ENCODE measurements around the gene FOXP4. TPM values are rescaled to one million over a fixed set of nuclear protein-coding genes. Genes with fewer than 3 reads are reported as not detected.
A peak's percentile ranks its signal among the peaks of the same experiment; 100 is the strongest.

The FOXP4 gene
- total and polyA plus RNA-seq, 10 donors = 3.0 to 12.1 (median 6.5) TPM

DNA sequence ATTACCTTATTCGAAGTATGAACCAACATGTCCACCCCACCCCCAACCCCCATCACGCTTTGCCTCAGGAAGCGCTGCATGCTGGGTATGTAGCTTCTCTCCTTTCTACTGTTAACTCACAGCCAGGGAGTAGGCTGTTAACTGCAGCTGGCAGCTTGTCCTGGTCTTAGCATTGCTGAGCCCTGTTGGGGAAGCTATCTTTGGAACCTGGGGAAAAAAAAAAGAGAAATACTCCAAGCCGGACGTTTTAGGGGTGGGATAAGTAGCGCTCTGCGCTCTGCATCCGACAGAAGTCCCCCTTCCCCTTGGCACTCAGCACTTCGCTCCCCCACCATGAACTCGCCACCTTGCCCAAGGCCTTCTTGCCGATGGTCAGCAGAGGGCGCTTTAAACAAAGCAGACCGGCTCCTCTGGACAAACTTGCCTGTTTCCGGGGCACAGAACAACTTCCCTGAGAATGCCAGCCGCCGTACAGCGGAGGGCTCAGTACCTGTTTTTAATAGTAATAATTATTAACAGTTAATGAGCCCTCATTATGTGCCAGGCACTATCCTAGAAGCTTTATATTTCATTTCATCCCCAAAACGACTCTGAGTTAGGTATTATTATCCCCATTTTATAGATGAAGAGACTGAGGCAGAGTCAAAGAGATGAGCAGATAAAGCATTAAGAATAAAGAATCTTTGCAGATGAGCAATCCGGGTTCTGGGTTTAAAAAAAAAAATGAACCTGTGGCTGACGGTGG is 56.9 kb downstream of the FOXP4 start:
- Histone ChIP-seq H3K36me3 (peaks cover 0 to 23% (median 6%) of the 10 kb centered on the region in 6 donors), H3K9me3 (no peaks in the 10 kb centered on the region), H3K27me3 (replicated peaks in 1 of 7) (peaks cover 0 to 20% (median 0%) of the 10 kb centered on the region in 7 donors), H3K4me1 (peaks cover 0 to 12% (median 10%) of the 10 kb centered on the region in 6 donors), H3K4me3 (no peak overlapping the region), H3K27ac (no peak overlapping the region)
- TF ChIP-seq POLR2A (IDR thresholded peaks at IDR 0.05) (no peak), POLR2AphosphoS5 (IDR thresholded peaks at IDR 0.05) (peak in 2 of 3 donors; percentile 56 to 57)
- TF ChIP-seq, protein P1, sequence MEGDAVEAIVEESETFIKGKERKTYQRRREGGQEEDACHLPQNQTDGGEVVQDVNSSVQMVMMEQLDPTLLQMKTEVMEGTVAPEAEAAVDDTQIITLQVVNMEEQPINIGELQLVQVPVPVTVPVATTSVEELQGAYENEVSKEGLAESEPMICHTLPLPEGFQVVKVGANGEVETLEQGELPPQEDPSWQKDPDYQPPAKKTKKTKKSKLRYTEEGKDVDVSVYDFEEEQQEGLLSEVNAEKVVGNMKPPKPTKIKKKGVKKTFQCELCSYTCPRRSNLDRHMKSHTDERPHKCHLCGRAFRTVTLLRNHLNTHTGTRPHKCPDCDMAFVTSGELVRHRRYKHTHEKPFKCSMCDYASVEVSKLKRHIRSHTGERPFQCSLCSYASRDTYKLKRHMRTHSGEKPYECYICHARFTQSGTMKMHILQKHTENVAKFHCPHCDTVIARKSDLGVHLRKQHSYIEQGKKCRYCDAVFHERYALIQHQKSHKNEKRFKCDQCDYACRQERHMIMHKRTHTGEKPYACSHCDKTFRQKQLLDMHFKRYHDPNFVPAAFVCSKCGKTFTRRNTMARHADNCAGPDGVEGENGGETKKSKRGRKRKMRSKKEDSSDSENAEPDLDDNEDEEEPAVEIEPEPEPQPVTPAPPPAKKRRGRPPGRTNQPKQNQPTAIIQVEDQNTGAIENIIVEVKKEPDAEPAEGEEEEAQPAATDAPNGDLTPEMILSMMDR (IDR thresholded peaks at IDR 0.05 in 8 of 11, conservative IDR thresholded peaks at IDR 0.05 in 3 of 11) = peak; percentile 67 to 95 (median 85)
- intact Hi-C loops (cut with DNase I; ENCODE audit: low total_unique reads) = loop anchor here (10.0 kb wide), 1 partner anchor 172 kb away; the partner anchor contains the start of gene FRS3
- 5 to 6% (median 5%) methylated on average over 20 of the region's 20 CpGs for WGBS, 5 donors
- DNase-seq = peak; percentile 90

DNA sequence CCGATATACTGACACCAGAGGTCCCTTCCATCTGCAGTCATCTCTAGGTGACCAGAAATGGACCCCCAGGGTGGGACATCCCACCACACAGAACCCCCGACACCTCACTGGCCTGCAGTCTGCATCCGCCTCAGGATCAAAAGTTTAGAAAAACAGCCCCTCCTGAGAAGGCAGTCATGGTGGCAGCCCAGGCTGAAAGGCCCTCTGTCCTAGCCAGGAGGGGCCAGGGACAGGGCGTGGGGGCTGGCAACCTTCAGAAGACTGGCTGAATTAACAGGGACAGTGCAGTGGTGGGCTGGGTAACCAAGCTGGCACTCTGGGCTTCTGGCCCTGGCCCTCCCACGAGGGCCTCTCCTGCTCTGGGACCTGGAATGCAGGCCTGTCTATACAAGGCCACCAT is 57.8 kb downstream of the FOXP4 start:
- Histone ChIP-seq H3K27ac (no peak overlapping the region), H3K36me3 (peaks cover 0 to 15% (median 0%) of the 10 kb centered on the region in 6 donors), H3K4me3 (no peak overlapping the region), H3K9me3 (no peaks in the 10 kb centered on the region), H3K4me1 (peaks cover 0 to 12% (median 10%) of the 10 kb centered on the region in 6 donors), H3K27me3 (replicated peaks in 1 of 7) (peaks cover 0 to 20% (median 0%) of the 10 kb centered on the region in 7 donors)
- no peak for DNase-seq
- intact Hi-C loops (cut with DNase I; ENCODE audit: low total_unique reads) = loop anchor here (2.0 to 10.0 kb wide), 2 partner anchors 79 to 171 kb away; partner anchors contain the start of gene FRS3
- WGBS, 5 donors = 86 to 98% (median 89%) methylated on average over 4 to 5 of the region's 5 CpGs
- no peak for TF ChIP-seq POLR2A (IDR thresholded peaks at IDR 0.05)
- peak in 1 of 3 donors; percentile 18 for TF ChIP-seq POLR2AphosphoS5 (IDR thresholded peaks at IDR 0.05)
- TF ChIP-seq, protein P1 (IDR thresholded peaks at IDR 0.05 in 8 of 11, conservative IDR thresholded peaks at IDR 0.05 in 3 of 11) = no peak

DNA sequence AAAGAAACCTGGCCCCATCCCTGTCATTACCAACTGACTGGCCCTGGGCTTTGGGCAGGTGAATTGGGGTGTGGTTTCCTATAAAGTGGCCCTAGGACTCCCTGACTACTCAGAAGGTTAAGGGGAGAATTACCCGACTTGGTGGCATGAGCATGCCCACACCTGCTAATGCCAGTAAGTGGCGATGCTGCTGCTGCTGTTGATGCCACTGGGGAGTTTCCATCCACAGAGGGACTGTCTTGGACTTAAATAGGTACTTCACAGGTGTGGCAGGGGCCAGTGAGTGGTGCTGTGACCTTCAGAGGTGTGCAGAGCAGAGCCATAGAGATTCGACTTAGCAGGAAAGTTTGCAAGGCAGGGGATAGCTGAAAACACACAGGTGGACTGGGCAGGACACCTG is 59.5 kb downstream of the FOXP4 start:
- Histone ChIP-seq H3K9me3 (no peaks in the 10 kb centered on the region), H3K4me1 (peaks cover 0 to 12% (median 10%) of the 10 kb centered on the region in 6 donors), H3K27me3 (replicated peaks in 1 of 7) (peaks cover 0 to 20% (median 0%) of the 10 kb centered on the region in 7 donors), H3K4me3 (no peak overlapping the region), H3K36me3 (no peaks in the 10 kb centered on the region), H3K27ac (no peak overlapping the region)
- 59 to 83% (median 72%) methylated on average over 3 of the region's 3 CpGs for WGBS, 5 donors
- DNase-seq = no peak
- intact Hi-C loops (cut with DNase I; ENCODE audit: low total_unique reads) = loop anchor here (2.0 to 10.0 kb wide), 2 partner anchors 77 to 169 kb away; partner anchors contain the start of gene FRS3
- TF ChIP-seq, protein P1 (IDR thresholded peaks at IDR 0.05 in 8 of 11, conservative IDR thresholded peaks at IDR 0.05 in 3 of 11) = no peak
- no peak for TF ChIP-seq POLR2AphosphoS5 (IDR thresholded peaks at IDR 0.05)

DNA sequence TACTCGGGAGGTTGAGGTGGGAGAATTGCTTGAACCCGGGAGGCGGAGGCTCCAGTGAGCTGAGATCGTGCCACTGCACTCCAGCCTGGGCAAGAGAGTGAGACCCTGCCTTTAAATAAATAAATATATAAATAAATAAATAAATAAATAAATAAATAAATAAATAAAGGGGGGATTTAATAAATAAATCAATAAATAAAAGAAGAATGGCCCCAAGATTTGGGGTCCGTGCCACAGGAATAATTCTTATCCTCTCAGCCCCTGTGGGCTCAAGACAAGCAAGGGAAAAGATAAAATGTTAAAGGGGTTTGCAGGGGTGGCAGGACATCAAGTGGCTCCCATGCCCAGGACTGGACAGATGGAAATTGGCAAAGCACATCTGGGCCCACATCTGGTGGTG is 60.9 kb downstream of the FOXP4 start:
- 91 to 96% (median 94%) methylated on average over 5 of the region's 5 CpGs for WGBS, 5 donors
- intact Hi-C loops (cut with DNase I; ENCODE audit: low total_unique reads) = loop anchor here (10.0 kb wide), 1 partner anchor 168 kb away; the partner anchor contains the start of gene FRS3
- H3K4me3 ChIP-seq = no peak overlapping the region
- H3K4me1 ChIP-seq = peaks cover 0 to 12% (median 10%) of the 10 kb centered on the region in 6 donors
- H3K36me3 ChIP-seq = no peaks in the 10 kb centered on the region
- H3K27ac ChIP-seq = no peak overlapping the region
- no peaks in the 10 kb centered on the region for H3K9me3 ChIP-seq
- no peak for DNase-seq
- TF ChIP-seq POLR2A (IDR thresholded peaks at IDR 0.05) (no peak), POLR2AphosphoS5 (IDR thresholded peaks at IDR 0.05) (no peak)
- TF ChIP-seq, protein P1 (IDR thresholded peaks at IDR 0.05 in 8 of 11, conservative IDR thresholded peaks at IDR 0.05 in 3 of 11) = no peak
- peaks cover 0 to 20% (median 0%) of the 10 kb centered on the region in 7 donors for H3K27me3 ChIP-seq (replicated peaks in 1 of 7)

Data from spleen (tissue), 11 donors.